Calu3 (cell line): ENCODE results near the gene FAM72D. TPM values are rescaled to one million over a fixed set of nuclear protein-coding genes. Genes with fewer than 3 reads are reported as not detected.
"Not testable (repeated sequence)": the region's sequence is repeated elsewhere in the genome, so short reads cannot be mapped to it uniquely, and the experiment has no call there.

Experiments used
- BruUV-seq: library from RNA; stranded (reverse); fragments of 400-500 nt; replicated peaks from 2 replicates; lab custom pipeline; 2021; lab: Mats Ljungman, UMichigan
- CTCF ChIA-PET: fragments of 300-600 bp; sonication (Branson Sonifier 250); formaldehyde crosslinking; loops from one replicate; lab custom pipeline; 2022; ENCODE audit warnings: antibody characterized with exemption; lab: Charles Lee
- DNase-seq: peaks from one replicate; pipeline ENCODE4 v3.0.0; 2022
- H3K27ac Mint-ChIP-seq: one replicate; pipeline ENCODE4 v1.8.0; 2022; ENCODE audit warnings: mixed read lengths; ENCODE audit not compliant: unreplicated experiment
- H3K27me3 Mint-ChIP-seq: one replicate; pipeline ENCODE4 v1.8.0; 2022; ENCODE audit warnings: mixed read lengths; ENCODE audit not compliant: unreplicated experiment
- H3K36me3 Mint-ChIP-seq: one replicate; pipeline ENCODE4 v1.8.0; 2022; ENCODE audit warnings: mild to moderate bottlenecking, moderate library complexity, mixed read lengths; ENCODE audit not compliant: insufficient read depth, unreplicated experiment
- H3K4me1 Mint-ChIP-seq: one replicate; pipeline ENCODE4 v1.8.0; 2022; ENCODE audit warnings: mild to moderate bottlenecking, low read depth, mixed read lengths; ENCODE audit not compliant: unreplicated experiment
- H3K4me3 Mint-ChIP-seq: one replicate; pipeline ENCODE4 v1.8.0; 2022; ENCODE audit warnings: mild to moderate bottlenecking, low read depth, moderate library complexity, mixed read lengths; ENCODE audit not compliant: unreplicated experiment
- H3K9me3 Mint-ChIP-seq: one replicate; pipeline ENCODE4 v1.8.0; 2022; ENCODE audit warnings: low read depth, mixed read lengths; ENCODE audit not compliant: unreplicated experiment
- intact Hi-C: fragments of 100-400 bp; cut with micrococcal nuclease; formaldehyde crosslinking; loops from one replicate; pipeline ENCODE4 v1.10.0; 2022; ENCODE audit not compliant: unreplicated experiment
- total RNA-seq: library from RNA; stranded (reverse); gene quantifications from 2 replicates; pipeline ENCODE4 v1.2.3, GENCODE V29; 2022

FAM72D gene
- total RNA-seq, 1 experiment from 2014 or later = 10.3 TPM

DNA sequence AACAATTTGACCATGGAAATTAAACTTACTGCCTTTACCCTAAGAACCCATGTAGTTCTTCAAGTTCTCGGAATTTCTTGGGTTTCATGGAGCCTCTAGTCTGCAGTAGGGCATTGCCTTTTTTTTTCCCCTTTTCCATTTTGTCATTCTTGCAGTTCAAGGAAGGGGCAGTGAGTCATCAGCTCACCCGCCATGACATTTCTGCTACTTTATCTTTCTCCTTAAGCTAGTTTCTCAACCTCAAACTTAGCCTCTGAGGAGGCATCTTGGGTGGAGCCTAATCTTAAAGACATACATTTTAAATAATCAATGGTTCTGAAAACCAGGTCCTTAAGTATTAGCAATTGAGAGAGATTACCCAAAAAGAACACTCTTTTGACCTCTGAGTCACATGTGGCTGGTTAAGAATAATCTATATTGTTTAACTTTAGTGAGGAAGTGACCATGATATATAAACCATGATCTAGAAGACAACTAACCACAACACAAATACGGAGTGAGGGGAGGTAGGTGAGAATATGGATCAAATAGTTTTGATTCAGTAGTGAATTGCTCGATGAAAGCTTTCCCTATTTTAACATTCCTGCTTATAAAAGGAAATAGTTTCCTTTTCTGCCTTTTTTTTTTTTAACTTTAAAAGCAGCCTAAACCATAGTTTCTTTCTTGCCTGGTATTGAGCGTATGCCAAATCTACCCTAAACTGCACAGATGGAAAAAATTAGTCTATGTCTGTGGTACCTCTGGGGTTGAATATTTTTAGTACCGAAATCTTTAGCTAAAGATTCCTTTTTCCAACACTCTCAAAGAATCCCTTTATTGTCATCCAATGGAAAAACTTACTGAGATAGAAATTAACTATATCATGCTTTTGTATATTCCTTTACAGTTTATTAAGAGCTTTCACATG lies 20.1 kb downstream of the FAM72D start:
- DNase-seq, intact Hi-C loops, H3K27ac Mint-ChIP-seq, H3K4me1 Mint-ChIP-seq, H3K9me3 Mint-ChIP-seq, H3K36me3 Mint-ChIP-seq, H3K27me3 Mint-ChIP-seq, CTCF ChIA-PET, H3K4me3 Mint-ChIP-seq, BruUV-seq: not testable (repeated sequence)

DNA sequence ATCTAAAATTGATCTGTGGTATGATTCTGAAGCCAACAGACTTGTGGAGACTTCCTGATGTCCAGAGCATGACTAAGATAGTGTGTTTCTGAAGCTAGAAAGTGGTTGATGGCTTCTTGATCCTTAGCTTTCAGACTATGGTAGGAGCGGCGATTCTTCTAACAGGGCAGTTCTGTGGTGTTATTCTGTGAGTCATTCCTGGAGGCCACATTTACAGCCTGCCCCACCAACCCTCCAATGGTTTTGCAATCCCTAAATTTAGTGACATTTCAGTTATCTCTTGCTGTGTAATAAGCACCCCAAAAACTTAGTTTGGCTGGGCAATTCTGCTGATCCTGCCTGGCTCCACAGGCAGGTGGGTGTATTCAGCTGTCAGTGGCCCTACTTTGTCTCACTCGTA lies 24.1 kb downstream of the FAM72D start:
- H3K4me3 Mint-ChIP-seq, BruUV-seq, H3K4me1 Mint-ChIP-seq: not testable (repeated sequence)

GRCh38 chr1:145122344-145123061 lies 26.7 kb downstream of the FAM72D start:
- H3K4me3 Mint-ChIP-seq, H3K9me3 Mint-ChIP-seq, intact Hi-C loops, H3K27ac Mint-ChIP-seq, H3K36me3 Mint-ChIP-seq, CTCF ChIA-PET, H3K4me1 Mint-ChIP-seq, DNase-seq, H3K27me3 Mint-ChIP-seq, BruUV-seq: not testable (repeated sequence)

More for the DNA sequence above, 24.1 kb downstream of the FAM72D start:
- H3K27ac Mint-ChIP-seq, CTCF ChIA-PET, H3K27me3 Mint-ChIP-seq, H3K36me3 Mint-ChIP-seq, intact Hi-C loops, H3K9me3 Mint-ChIP-seq, DNase-seq: not testable (repeated sequence)

- H3K9me3 Mint-ChIP-seq, intact Hi-C loops, DNase-seq, H3K4me3 Mint-ChIP-seq, CTCF ChIA-PET, H3K36me3 Mint-ChIP-seq, BruUV-seq, H3K27me3 Mint-ChIP-seq, H3K27ac Mint-ChIP-seq, H3K4me1 Mint-ChIP-seq: not testable (repeated sequence)
These were observed 27.3 kb downstream of the FAM72D start for GRCh38 chr1:145123062-145123395.

- CTCF ChIA-PET, H3K27me3 Mint-ChIP-seq, H3K36me3 Mint-ChIP-seq, BruUV-seq, H3K4me1 Mint-ChIP-seq, intact Hi-C loops, H3K27ac Mint-ChIP-seq, H3K4me3 Mint-ChIP-seq, H3K9me3 Mint-ChIP-seq, DNase-seq: not testable (repeated sequence)
These were observed 28.3 kb downstream of the FAM72D start for GRCh38 chr1:145123992-145124641.

DNA sequence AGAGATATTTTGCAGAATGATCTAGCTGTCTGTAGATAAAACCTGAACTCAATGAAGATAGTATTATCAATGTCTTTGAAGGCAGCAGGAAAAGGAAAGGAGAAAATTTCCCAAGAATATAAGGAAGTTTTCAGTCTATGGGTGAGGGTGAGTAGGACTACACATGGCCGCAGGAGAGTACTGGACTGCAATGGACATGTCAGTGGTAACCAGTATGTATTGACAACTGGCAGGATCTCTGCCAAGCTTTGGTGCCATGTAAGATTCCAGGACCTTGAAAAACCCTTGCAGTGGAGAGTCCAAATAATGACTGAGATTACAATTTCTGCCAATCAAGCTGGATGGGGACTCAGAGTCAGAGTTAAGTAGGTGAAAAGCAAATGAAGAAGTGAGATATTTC lies 29.3 kb downstream of the FAM72D start:
- CTCF ChIA-PET, H3K4me1 Mint-ChIP-seq, H3K4me3 Mint-ChIP-seq, intact Hi-C loops, H3K9me3 Mint-ChIP-seq, H3K27me3 Mint-ChIP-seq, H3K36me3 Mint-ChIP-seq, BruUV-seq, H3K27ac Mint-ChIP-seq, DNase-seq: not testable (repeated sequence)

GRCh38 chr1:145127144-145127543 lies 31.4 kb downstream of the FAM72D start:
- H3K27me3 Mint-ChIP-seq, H3K36me3 Mint-ChIP-seq, intact Hi-C loops, H3K27ac Mint-ChIP-seq, H3K4me3 Mint-ChIP-seq, H3K9me3 Mint-ChIP-seq, DNase-seq, CTCF ChIA-PET, H3K4me1 Mint-ChIP-seq, BruUV-seq: not testable (repeated sequence)

GRCh38 chr1:145128697-145129469 lies 33.1 kb downstream of the FAM72D start:
- H3K27me3 Mint-ChIP-seq, CTCF ChIA-PET, H3K27ac Mint-ChIP-seq, H3K36me3 Mint-ChIP-seq, H3K4me3 Mint-ChIP-seq, H3K9me3 Mint-ChIP-seq, H3K4me1 Mint-ChIP-seq, DNase-seq, intact Hi-C loops, BruUV-seq: not testable (repeated sequence)

GRCh38 chr1:145134476-145134875 lies 38.7 kb downstream of the FAM72D start:
- H3K4me3 Mint-ChIP-seq, H3K9me3 Mint-ChIP-seq, H3K36me3 Mint-ChIP-seq, DNase-seq, BruUV-seq, H3K27ac Mint-ChIP-seq, H3K4me1 Mint-ChIP-seq, H3K27me3 Mint-ChIP-seq, CTCF ChIA-PET, intact Hi-C loops: not testable (repeated sequence)
